ENCODE data around the gene NAPSA. TPM values are rescaled to one million over a fixed set of nuclear protein-coding genes. Genes with fewer than 3 reads are reported as not detected.

Gene NAPSA
- total RNA-seq, 1 experiment from 2014 or later, result 0.59 TPM

DNA sequence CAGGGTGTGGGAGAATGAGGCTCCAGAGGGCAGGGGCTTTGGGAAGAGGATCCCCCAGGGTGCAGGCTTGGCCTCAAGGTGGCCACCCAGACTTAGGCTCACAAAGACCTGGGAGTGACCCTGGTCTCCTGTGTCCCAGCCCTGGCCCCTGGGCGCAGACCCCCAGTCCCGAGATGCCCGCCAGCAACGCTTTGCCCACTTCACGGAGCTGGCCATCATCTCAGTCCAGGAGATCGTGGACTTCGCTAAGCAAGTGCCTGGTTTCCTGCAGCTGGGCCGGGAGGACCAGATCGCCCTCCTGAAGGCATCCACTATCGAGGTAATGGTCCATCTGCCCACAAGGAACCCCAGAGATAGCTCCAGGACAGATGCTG is 13.4 kb upstream of the NAPSA start:
- DNase-seq, result no peak
- Histone ChIP-seq H3K27me3 (ENCODE audit: control insufficient read depth, insufficient read depth, low read length) (no peaks in the 10 kb centered on the region), H3K4me3 (ENCODE audit: insufficient read depth, low read depth, low read length) (no peak overlapping the region), H3K36me3 (replicated peaks; ENCODE audit: control insufficient read depth, insufficient read depth, low read length) (peaks cover 24% of the 10 kb centered on the region)

DNA sequence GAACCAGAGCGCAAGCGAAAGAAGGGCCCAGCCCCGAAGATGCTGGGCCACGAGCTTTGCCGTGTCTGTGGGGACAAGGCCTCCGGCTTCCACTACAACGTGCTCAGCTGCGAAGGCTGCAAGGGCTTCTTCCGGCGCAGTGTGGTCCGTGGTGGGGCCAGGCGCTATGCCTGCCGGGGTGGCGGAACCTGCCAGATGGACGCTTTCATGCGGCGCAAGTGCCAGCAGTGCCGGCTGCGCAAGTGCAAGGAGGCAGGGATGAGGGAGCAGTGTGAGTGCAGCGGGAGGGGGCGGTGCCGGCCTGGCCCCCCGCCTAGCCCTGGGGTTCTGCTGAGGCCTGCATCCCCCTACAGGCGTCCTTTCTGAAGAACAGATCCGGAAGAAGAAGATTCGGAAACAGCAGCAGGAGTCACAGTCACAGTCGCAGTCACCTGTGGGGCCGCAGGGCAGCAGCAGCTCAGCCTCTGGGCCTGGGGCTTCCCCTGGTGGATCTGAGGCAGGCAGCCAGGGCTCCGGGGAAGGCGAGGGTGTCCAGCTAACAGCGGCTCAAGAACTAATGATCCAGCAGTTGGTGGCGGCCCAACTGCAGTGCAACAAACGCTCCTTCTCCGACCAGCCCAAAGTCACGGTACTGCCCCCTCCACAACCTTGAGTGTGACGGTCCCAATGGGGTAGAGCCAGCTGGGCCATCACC is 12.9 kb upstream of the NAPSA start:
- Histone ChIP-seq H3K4me3 (ENCODE audit: insufficient read depth, low read depth, low read length) (no peak overlapping the region), H3K36me3 (replicated peaks; ENCODE audit: control insufficient read depth, insufficient read depth, low read length) (peaks cover 24% of the 10 kb centered on the region), H3K27me3 (ENCODE audit: control insufficient read depth, insufficient read depth, low read length) (no peaks in the 10 kb centered on the region)
- DNase-seq, result no peak

DNA sequence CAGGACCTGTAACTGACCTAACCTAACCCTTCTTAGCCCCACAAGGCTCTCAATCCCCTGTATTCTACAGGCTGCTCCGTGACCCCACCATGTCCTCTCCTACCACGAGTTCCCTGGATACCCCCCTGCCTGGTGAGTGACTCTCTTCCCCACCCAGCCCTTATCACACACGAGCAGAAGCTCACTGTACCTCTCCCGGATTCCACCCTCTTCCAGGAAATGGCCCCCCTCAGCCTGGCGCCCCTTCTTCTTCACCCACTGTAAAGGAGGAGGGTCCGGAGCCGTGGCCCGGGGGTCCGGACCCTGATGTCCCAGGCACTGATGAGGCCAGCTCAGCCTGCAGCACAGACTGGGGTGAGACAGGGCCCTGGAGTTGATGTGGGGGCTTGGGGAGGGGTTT is 12.1 kb upstream of the NAPSA start:
- Histone ChIP-seq H3K27me3 (ENCODE audit: control insufficient read depth, insufficient read depth, low read length) (no peaks in the 10 kb centered on the region), H3K4me3 (ENCODE audit: insufficient read depth, low read depth, low read length) (no peak overlapping the region), H3K36me3 (replicated peaks; ENCODE audit: control insufficient read depth, insufficient read depth, low read length) (peaks cover 24% of the 10 kb centered on the region)
- no peak for DNase-seq

DNA sequence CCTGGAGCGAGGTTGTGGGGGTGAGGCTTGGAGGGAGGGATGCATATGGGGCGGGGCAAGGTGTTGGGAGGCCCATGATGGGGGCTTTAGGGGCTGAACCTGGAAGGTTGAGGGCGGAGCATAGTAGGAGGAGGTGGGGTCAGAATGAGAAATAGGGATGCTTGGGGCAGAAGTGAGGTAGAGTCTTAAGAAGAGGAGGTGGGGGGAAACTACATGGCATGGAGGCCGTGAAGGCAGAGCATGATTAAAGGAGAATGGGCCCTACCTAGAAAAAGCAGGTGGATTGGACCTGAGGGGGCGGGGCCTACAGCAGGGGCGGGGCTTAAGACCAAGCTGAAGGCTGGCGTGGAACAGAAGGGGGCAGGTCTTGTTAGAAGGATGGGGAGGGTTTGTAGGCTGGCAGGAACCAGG is 11.6 kb upstream of the NAPSA start:
- Histone ChIP-seq H3K27me3 (ENCODE audit: control insufficient read depth, insufficient read depth, low read length) (no peaks in the 10 kb centered on the region), H3K4me3 (ENCODE audit: insufficient read depth, low read depth, low read length) (no peak overlapping the region; the same call in 1 of the 2 replicates), H3K36me3 (replicated peaks; ENCODE audit: control insufficient read depth, insufficient read depth, low read length) (peaks cover 24% of the 10 kb centered on the region)
- DNase-seq, result peak; percentile 89

DNA sequence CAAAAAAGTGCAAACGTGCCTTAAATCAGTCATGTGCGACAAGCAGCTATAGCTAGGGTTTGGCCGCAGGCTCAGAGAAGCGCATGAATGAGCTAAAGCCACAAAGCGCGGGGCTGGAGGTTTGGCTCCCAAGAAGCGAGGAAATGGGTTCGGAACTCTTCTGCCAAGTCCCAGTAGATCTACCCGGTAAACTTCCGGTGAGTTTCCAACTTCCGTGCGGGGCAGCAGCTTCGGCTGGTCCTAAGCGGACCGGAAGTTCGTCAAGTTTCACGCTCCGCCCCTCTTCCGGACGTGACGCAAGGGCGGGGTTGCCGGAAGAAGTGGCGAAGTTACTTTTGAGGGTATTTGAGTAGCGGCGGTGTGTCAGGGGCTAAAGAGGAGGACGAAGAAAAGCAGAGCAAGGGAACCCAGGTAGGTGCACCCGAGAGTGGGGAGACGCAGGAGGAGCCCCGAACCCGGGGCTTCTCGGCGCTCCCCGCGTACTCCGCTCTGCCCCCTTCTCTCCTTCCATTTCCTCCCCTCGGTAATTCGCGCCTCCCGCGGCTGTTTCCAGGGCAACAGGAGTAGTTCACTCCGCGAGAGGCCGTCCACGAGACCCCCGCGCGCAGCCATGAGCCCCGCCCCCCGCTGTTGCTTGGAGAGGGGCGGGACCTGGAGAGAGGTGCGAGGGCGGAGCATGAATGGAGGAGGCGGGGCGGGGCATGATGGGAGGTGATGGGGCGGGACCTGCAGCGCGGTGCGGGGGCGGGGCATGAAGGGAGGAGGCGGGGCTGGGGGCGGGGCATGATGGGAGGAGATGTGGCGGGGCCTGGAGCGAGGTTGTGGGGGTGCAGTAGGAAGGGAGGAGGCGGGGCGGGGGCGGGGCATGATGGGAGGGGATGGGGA is 11.0 kb upstream of the NAPSA start, which contains the start of gene NR1H2:
Gene NR1H2, plus strand, starts transcription at position 292 of the 885 bp plus-strand sequence. CDS start 1,149 bp downstream, outside the sequence.
- Histone ChIP-seq H3K27me3 (ENCODE audit: control insufficient read depth, insufficient read depth, low read length) (no peaks in the 10 kb centered on the region), H3K4me3 (ENCODE audit: insufficient read depth, low read depth, low read length) (peak within 1 kb of the TSS; percentile 97), H3K36me3 (replicated peaks; ENCODE audit: control insufficient read depth, insufficient read depth, low read length) (peaks cover 24% of the 10 kb centered on the region)
- peak; percentile 99 for DNase-seq

DNA sequence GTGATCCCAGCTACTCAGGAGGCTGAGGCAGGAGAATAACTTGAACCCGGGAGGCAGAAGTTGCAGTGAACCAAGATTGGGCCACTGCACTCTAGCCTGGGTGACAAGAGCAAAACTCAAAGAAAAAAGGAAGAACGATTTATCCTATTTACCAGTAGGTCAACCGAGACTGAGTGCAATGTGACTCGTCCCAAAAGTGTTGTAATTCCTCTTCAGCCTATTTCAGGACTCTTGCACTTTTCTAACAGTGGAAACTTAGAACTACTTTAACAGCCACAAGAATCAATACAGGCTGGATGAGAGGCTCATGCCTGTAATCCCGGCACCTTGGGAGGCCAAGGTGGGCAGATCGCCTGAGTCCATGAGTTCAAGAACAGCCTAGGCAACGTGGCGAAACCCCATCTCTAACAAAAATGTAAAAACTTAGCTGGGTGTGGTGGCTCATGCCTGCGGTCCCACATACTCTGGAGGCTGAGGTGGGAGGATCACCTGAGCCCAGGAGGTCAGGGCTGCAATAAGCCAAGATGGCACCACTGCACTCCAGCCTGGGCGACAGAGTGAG is 6.6 kb upstream of the NAPSA start:
- Histone ChIP-seq H3K36me3 (replicated peaks; ENCODE audit: control insufficient read depth, insufficient read depth, low read length) (no peaks in the 10 kb centered on the region), H3K27me3 (ENCODE audit: control insufficient read depth, insufficient read depth, low read length) (no peaks in the 10 kb centered on the region; the same call in 1 of the 2 replicates), H3K4me3 (ENCODE audit: insufficient read depth, low read depth, low read length) (no peak overlapping the region)
- no peak for DNase-seq

DNA sequence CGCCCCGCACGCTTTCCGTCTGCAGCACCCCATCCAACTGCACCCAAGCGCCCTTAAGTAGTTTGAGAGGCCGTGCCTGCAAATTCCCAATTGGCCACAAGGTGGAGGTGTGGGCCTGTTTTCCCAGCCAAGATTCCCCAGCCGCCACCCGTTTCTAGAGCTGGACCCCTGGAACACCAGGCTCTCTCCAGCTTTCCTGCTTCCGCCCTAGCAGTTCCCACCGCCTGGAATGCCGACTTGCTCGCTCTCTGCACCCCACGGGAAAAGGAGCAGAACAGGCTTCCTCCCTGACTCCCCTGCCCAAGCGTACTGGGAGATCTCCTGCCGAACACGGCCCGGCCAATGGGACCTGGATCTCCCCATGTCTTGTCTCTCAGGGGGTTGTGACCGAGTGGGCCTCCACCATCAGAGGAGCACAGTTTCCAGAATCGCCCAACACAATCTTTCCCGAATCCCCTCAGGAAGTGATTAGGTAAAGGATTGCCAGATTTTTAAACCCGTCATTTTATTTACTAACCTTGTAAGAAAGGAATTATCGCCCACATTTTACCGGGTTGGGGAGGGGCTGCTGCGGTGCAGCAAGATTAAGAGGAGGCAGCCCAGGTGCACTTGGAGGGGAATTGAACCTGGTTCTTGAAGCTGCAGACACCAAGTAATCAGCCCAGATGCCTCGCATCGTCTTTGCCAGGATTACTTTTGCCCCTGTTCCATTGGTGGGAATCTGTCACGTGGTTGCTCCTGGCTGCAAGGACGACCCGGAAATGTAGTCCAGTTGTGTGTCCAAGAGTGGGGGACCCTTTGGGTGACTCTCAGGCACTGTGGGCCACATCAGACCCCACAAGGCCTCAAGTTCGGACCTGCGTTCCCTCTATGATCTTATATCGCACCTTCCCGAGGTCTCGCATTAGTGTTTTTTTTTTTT is 3.5 kb upstream of the NAPSA start:
- DNase-seq, result peak; percentile 86
- no peaks in the 10 kb centered on the region for H3K36me3 ChIP-seq (replicated peaks; ENCODE audit: control insufficient read depth, insufficient read depth, low read length)
- no peaks in the 10 kb centered on the region; the same call in 1 of the 2 replicates for H3K27me3 ChIP-seq (ENCODE audit: control insufficient read depth, insufficient read depth, low read length)
- peak overlapping the region; percentile 70 for H3K4me3 ChIP-seq (ENCODE audit: insufficient read depth, low read depth, low read length)

DNA sequence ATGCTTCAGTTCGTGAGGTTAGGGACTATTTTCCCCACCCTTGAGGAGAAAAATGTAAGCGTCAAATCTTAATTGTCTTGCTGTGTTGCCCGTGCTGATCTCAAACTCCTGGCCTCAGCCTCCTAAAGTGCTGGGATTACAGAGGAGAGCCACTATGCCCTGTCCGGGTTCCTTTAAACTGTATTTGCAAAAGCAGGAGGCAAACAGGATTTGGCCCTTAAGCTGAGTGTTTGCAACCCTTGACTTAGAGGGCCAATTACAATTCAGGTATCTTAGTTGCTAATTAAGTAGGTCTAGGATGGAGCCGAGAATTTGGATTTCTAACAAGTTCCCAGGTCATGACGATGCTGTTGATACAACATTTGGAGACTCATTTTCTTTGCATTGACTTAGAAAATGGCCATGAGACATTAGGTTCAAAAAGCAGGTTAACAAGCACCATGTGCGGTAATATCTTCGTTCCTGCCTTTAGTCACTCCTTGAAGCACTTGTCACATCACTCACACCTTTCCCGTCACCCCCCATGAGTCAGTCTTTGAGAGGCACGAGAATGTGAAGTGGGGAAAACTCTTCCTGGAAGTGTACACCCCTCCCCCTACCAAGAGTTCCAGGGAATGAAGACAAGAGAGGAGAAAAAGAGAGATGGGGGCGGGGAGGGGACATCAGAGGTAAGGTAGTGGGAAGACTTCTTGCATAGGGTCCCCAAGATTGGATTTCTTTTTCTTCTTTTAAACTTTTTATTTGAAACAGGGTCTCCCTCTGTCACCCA is 2.6 kb downstream of the NAPSA start:
- no peak for DNase-seq
- H3K36me3 ChIP-seq (replicated peaks; ENCODE audit: control insufficient read depth, insufficient read depth, low read length), result no peaks in the 10 kb centered on the region
- no peaks in the 10 kb centered on the region for H3K27me3 ChIP-seq (ENCODE audit: control insufficient read depth, insufficient read depth, low read length)
- no peak overlapping the region for H3K4me3 ChIP-seq (ENCODE audit: insufficient read depth, low read depth, low read length)

DNA sequence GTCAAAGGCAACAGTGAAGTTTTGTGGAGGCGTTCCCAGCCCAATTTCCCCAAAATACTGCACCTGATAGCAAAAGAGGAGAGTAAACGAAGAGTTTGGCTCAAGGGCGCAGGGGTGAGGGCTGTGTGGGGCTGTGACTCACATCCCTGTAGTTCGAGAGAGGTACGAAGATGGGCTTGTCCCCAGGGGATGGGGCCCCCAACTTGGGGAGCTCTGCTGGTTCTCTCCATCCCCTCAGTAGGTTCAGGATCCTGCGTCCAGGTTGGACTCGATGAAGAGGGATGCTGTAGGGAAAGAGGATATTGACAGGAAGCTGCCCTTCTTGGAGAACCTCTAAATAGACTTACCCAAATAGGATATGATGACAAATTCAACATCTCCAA is 3.4 kb downstream of the NAPSA start:
- DNase-seq, result no peak
- no peaks in the 10 kb centered on the region for H3K36me3 ChIP-seq (replicated peaks; ENCODE audit: control insufficient read depth, insufficient read depth, low read length)
- no peaks in the 10 kb centered on the region for H3K27me3 ChIP-seq (ENCODE audit: control insufficient read depth, insufficient read depth, low read length)
- no peak overlapping the region for H3K4me3 ChIP-seq (ENCODE audit: insufficient read depth, low read depth, low read length)

DNA sequence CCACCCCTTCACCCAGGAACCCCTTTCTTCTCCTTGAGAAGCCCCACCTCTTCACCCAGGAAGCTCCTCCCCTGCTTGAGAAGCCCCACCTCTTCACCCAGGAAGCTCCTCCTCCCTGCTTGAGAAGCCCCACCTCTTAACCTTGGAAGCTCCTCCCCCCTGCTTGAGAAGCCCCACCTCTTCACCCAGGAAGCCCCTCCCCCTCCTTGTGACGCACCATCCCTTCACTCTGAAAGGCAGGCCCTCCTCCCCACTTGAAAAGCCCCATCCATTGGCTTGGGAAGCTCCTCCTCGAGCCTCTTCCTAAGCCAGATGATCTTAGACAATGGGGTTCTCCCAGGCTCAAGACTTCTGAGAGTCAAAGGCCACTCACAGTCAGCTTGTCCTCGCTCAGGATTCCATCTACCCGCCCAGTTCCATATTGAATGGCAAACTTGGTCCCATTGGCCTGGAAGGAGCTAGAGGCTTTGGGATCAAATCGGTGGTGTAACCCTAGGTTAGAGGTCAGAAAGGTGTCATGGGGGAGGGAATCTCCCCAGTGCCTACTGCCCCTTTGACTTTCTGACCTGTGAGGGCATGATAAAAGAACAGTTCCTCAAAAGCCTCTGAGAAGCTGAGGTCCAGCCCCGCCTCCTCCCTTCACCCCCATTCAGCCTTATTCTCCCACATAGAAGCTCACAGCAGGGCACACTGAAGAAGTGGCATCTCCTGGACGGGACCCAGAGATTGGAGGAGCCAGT is 4.0 kb downstream of the NAPSA start:
- no peaks in the 10 kb centered on the region for H3K27me3 ChIP-seq (ENCODE audit: control insufficient read depth, insufficient read depth, low read length)
- DNase-seq, result peak; percentile 65
- H3K4me3 ChIP-seq (ENCODE audit: insufficient read depth, low read depth, low read length), result no peak overlapping the region
- H3K36me3 ChIP-seq (replicated peaks; ENCODE audit: control insufficient read depth, insufficient read depth, low read length), result no peaks in the 10 kb centered on the region

DNA sequence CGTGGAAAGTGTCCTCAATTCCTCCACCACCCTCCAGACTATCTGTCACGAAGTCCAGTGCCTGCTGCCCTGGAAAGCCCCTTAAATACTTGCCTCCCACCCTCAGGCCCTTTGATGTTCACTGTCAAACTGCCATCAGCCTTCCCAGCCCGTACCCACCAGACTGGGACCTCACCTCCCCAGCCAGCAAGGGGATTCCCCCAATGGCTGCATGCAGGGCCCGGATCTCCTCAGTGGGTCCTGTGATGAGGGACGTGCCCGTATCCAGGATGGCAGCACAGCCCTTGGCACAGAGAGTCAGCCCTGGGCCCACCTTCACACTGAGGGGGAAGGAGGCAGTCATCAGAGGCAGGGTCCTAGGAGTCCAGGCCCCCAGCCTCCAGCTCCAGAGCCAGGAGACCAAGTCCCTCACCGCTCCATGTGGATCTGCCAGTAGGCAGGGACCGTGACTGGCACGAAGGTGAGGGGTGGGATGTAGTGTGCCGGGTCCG is 6.1 kb downstream of the NAPSA start:
- Histone ChIP-seq H3K36me3 (replicated peaks; ENCODE audit: control insufficient read depth, insufficient read depth, low read length) (no peaks in the 10 kb centered on the region), H3K27me3 (ENCODE audit: control insufficient read depth, insufficient read depth, low read length) (no peaks in the 10 kb centered on the region), H3K4me3 (ENCODE audit: insufficient read depth, low read depth, low read length) (no peak overlapping the region)
- DNase-seq, result no peak

DNA sequence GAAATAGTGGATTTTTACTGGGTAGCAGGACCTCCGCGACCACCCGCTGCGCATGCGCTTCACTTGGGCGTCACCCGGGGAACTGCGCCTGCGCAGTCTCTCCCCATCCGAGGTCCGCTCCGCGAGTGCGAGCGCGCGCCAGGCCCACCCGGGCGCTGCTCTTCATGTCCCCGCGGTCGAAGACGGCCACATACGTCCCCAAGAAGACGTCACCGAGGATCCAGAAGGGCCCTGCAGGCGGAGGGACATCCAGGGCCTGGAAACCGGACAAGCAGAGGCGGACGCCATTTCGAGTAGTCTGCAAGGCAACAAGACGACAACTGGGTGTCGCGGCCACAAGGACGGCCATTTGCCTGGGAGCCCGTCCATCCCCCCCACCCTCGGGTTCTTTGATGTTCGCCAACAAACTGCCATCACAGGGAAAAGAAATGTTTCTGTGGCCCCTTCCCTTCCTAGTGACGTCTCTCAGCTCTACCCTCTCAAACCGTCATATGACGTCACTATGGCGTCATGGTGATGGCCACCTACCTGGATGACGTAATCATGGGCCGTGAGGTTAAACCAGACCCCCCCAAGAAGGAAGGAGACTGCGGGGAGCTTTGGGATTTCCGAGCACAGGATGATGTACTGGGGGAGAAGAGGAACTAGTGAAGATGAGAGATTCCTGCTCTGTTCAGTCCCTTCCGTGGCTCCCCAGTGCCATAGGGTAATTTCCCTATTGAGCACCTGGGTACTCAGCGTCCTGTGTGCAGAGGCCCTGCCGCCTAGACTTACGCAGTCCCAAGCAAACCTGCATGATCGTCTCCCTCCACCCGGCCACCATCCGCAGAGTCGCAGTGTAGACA is 6.7 kb downstream of the NAPSA start:
- Histone ChIP-seq H3K36me3 (replicated peaks; ENCODE audit: control insufficient read depth, insufficient read depth, low read length) (no peaks in the 10 kb centered on the region), H3K4me3 (ENCODE audit: insufficient read depth, low read depth, low read length) (no peak overlapping the region), H3K27me3 (ENCODE audit: control insufficient read depth, insufficient read depth, low read length) (no peaks in the 10 kb centered on the region)
- no peak for DNase-seq

Measured in H7 (cell line).